Panc1 (cell line): ENCODE results near the gene PRXL2A.

Source experiments
- CTCF ChIP-seq: fragments of 450-650 bp; IDR thresholded peaks from 2 replicates; pipeline ENCODE4 v1.5.1; 2017; ENCODE audit warnings: mild to moderate bottlenecking
- POLR2AphosphoS5 ChIP-seq: IDR thresholded peaks from 2 replicates; pipeline ENCODE4 v1.6.1; 2012; ENCODE audit warnings: mild to moderate bottlenecking, low read depth, low read length, moderate library complexity
- SIN3A ChIP-seq: IDR thresholded peaks from 2 replicates; pipeline ENCODE4 v1.6.1; 2012; ENCODE audit warnings: low read depth, mild to moderate bottlenecking, low read length, moderate library complexity, borderline replicate concordance; ENCODE audit not compliant: insufficient read depth
- TCF7L2 ChIP-seq: IDR thresholded peaks from 2 replicates; pipeline ENCODE4 v1.6.1; 2011; ENCODE audit warnings: mild to moderate bottlenecking, low read depth, low read length, inconsistent platforms

- TF ChIP-seq CTCF = no peak
- no peak for TF ChIP-seq TCF7L2
- TF ChIP-seq POLR2AphosphoS5 = no peak
- TF ChIP-seq SIN3A = no peak
These were observed 60.6 kb downstream of the PRXL2A start for GRCh38 chr10:80468806-80469421.
